HG02870 (cell line): ENCODE results near the gene TERF2IP.
A peak's percentile ranks its signal among the peaks of the same experiment; 100 is the strongest.

Source experiments
- ATAC-seq: cut with Tn5 transposase; IDR thresholded peaks from one replicate; pipeline ENCODE4 v1.9.1; 2021; ENCODE audit warnings: mild to moderate bottlenecking, moderate library complexity; ENCODE audit not compliant: unreplicated experiment

The TERF2IP gene

GRCh38 chr16:75647492-75648264 is at the start of gene TERF2IP, which contains the start of gene KARS1:
Gene TERF2IP (plus strand): TSS chr16:75647773. CDS start chr16:75647883, 110 bp downstream.
Gene KARS1 (minus strand): TSS chr16:75647665. CDS start chr16:75647639, 26 bp downstream.
- peak; percentile 83 for ATAC-seq

DNA sequence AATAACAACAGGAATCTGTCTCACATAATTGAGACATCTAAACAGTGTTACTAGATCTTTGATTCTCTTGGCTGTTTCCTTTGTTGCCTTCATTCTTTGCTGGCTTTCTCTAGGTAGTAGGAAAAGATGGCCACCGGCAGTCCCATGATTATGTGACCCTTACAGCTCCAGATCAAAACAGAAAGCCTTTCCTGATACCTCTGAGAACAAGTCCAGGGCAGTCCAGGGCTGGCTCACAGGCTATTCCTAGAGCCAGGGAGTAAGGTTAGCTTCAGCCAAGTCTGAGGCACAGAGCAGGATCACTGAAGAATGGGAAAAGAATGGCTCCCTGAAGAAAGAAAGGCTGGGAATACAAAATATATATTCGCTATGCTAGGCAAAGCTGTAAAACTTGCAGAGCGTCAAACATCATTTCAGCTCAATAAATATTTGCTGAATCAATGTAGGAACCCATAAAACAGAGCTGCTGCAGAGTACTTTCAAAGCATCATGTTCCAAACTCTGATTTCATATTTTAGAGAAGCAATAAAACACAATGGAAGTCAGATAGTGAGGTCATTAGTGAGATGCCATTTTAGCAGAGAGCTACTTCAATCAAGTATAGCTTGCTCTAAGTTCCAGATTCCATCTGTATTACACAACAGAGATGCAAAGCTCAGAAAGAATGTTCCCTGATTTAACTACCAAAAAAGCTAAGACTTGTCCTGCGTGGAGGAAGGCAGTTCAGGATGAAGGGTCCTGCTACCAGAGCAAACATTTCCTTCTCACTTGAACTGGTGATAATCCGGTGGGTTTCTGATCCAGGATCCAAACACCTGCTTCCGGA is 47.9 kb upstream of the TERF2IP start:
- ATAC-seq, result no peak

GRCh38 chr16:75603241-75603640 is 44.3 kb upstream of the TERF2IP start:
- ATAC-seq, result no peak

DNA sequence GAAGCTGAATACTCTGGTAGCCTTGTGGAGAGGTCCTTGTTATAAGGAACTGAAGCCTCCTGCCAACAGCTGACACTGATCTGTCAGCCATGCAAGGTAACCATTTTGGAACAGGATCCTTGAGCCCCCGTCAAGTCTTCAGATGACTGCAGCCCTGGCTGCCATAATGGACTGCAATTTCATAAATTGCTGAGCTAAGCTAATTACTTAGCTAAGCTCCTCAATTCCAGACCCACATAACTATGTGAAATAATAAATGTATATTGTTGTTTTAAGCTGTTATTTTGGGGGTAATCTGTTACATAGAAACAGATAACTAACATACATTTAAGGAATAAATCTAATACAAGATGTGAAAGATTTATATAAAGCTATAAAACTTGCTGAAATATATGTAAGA is 41.1 kb upstream of the TERF2IP start:
- no peak for ATAC-seq

GRCh38 chr16:75614066-75614897 is 33.3 kb upstream of the TERF2IP start:
- ATAC-seq, result no peak

- ATAC-seq, result no peak
These were observed 32.0 kb upstream of the TERF2IP start for GRCh38 chr16:75615619-75616018.

DNA sequence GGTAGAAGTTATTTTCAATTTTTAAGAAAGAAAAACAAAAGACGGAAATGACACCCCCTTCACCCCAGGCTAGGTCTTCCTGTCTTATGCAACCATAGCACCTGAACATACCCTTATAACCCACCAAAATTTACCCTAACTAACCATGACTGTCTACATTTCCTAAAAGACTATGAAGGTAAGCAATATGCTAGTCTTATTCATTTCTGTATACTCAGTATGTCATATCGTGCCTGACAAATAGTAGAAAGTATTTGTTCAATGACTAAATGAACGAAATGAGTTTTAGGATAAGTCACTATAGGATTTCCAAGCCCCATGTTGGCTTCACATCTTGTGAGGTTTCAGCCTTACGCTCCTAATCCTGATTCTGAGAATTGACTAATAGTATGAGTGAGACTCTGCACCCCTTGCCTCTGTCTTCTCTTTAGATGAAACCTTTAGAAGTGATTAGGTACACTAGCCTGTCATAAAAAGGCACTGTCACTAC is 31.0 kb upstream of the TERF2IP start:
- peak; percentile 78 for ATAC-seq

DNA sequence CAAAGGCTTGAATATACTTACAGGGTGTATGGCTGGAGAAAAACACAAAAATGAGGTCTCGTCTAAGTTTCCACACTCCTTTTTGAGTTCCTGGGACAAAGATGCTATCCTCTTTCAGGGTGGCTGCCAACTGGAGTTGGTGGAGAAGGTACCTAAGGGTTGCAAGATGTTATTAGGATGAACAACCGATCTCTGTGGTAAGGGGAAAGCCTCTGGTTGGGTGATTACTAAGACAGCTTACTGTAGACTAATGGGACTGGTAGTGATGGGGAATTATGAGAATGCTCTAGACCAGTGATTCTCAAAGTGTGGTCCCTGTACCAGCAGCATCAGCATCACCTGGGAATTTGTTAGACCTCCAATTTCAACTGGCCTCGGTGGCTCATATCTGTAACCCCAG is 30.5 kb upstream of the TERF2IP start:
- ATAC-seq, result no peak

DNA sequence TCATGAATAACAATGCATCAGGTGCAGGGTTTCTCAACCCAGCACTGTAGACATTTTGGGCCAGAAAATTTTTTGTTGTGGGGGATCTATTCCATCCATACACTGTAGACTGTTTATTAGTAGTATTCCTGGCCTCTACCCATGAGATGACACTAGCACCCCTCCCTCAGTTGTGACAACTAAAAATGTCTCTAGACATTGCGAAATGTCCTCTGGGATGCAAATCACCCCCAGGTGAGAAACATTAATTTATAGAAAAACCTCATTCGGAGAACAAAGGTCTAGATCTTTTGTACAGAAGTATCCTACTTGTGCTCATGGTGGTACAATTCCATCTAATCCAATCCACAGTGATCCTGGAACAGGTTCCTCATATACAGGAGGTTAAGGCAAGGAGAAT is 28.8 kb upstream of the TERF2IP start:
- ATAC-seq, result no peak

DNA sequence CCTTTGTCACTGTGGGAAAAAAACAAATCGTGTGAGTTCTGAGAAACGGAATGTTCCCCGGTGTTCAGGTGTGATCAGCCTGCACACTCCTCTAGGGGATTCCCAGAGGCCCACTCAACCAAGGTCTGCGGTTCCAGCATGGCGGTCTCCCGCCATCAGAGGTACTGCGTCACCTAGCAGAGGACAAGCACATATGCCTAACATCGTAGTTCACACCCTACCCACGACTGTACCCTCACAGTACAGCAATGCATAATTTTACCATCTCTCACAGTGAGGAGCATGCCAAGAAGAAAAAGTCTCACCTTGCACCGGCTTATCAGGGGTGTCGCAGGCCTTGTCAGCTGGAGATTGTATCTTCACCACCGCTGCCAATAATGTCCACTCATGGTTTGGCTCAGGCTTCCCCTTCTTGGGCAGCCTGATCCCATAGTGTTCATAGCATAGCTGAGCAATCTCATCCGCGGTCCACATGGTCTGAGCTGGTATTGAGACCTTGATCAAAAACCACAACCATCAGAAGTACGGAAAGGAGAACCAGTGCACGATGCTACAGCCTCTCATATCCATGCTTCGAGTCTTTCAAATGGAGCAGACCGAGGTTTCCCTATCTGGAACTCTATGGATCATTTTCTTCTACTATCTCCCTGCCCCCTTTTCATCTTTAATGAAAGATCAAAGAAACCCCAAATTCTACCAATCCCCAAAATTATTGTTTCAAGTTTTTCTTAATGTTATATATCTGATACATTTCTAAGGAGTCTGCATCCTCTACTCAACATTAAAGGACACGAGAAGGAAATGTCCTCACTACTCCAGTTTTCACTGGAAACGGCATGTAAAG is 27.0 kb upstream of the TERF2IP start:
- ATAC-seq, result no peak

- ATAC-seq, result no peak
These were observed 26.4 kb upstream of the TERF2IP start for GRCh38 chr16:75621170-75621477.

GRCh38 chr16:75622761-75623605 is 24.6 kb upstream of the TERF2IP start, which contains the start of gene ADAT1:
Gene ADAT1 (minus strand): TSS chr16:75623281. CDS start chr16:75620799, 2,482 bp downstream.
- peak; percentile 83 for ATAC-seq

DNA sequence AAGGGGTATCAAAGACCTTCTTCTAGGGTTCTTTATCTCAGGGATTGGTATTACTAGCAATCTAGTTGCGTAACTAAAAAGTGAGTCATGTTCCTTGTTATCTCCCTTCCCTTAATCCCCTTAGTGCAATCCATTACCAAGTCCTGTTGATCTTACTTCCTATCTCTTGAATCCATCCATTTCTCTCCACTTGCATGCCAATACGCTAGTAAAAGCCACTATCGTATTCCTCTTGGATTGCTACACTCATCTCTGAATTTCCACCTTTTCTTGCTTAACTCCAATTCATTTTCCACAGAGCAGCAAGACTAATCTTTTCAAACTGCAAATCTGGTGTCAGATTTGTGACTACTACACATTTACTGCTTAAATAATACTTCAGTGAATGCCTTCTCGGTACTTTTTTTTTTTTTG is 22.6 kb upstream of the TERF2IP start:
- ATAC-seq, result no peak

GRCh38 chr16:75626806-75627205 is 20.8 kb upstream of the TERF2IP start:
- no peak for ATAC-seq

GRCh38 chr16:75627851-75628250 is 19.7 kb upstream of the TERF2IP start:
- no peak for ATAC-seq

DNA sequence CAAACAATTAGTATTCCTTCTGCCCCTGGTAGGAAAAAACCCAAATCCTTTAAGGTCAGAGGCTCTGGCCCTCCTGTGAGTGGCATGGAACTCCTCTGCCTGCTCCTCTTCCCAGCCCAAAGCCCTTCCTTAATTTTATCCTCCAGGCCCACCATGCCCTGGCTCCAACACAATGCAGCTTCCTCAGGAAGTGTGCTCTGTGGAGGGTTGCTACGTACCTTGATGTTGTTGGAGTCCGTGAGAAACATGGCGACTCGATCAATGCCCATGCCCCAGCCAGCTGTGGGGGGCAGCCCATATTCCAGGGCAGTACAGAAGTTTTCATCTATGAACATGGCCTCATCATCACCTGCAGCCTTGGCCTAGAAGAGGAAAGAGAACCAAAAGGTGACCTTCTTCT is 19.2 kb upstream of the TERF2IP start:
- no peak for ATAC-seq

DNA sequence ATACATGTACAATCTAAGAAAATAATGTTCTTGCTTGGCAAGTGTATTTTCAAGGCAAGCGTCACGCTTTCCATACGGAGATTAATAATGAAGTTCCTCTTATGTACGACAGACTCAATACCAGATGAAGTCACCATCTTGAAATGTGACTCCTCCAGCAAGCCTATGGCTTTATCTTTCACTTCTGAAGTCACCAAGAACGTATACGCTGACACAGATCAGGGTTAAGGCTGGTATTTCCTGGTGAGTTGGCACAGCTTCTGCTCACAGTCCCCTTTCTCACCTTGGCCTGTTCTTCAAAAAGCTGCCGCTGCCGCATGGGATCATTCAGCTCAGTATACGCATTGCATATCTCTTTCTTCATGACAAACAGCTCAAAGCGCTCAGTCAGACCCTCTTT is 18.4 kb upstream of the TERF2IP start:
- no peak for ATAC-seq

GRCh38 chr16:75630052-75630451 is 17.5 kb upstream of the TERF2IP start:
- ATAC-seq, result no peak

DNA sequence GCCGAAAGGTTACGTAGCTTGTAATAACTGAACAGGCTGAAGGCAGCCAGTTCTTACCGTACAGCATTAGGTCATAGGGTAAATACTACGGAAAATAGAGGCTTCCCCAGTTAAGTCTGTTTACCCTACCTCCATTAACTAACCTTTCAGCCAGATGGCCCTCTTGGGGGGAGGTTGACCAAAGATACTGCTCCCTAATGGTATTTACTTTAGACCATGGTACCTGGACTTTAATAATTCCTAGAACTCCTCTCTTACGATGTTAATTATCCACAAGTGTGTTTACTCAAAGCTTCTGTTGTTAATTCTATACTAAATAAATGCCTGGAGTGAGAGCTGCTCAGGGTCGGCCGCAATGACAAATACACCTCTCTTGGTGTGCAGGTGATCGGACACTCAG is 14.7 kb upstream of the TERF2IP start:
- no peak for ATAC-seq
